SK-N-SH treated with all-trans-retinoic acid at 6 μM for 48 hours (cell line): ENCODE measurements around the gene TMCC3.
A peak's percentile ranks its signal among the peaks of the same experiment; 100 is the strongest.

Experiments
- ATAC-seq: fragments of 200-7000 bp; cut with Tn5 transposase; 3 replicates; pipeline ENCODE4 v1.9.1; 2020; ENCODE audit warnings: mild to moderate bottlenecking, moderate library complexity
- ARNTL ChIP-seq: fragments of 450-650 bp; formaldehyde crosslinking; IDR thresholded peaks from 2 replicates; pipeline ENCODE4 v1.5.0; 2020; ENCODE audit warnings: low read depth, mild to moderate bottlenecking, moderate library complexity, borderline replicate concordance
- ISL1 ChIP-seq: fragments of 250-450 bp; sonication (Bioruptor Pico); IDR thresholded peaks from 2 replicates; pipeline ENCODE4 v2.1.2; 2022; ENCODE audit warnings: mild to moderate bottlenecking, moderate library complexity
- PPARA ChIP-seq: fragments of 250-450 bp; sonication (Bioruptor Pico); IDR thresholded peaks from 2 replicates; pipeline ENCODE4 v1.5.0; 2020; ENCODE audit warnings: mild to moderate bottlenecking, borderline replicate concordance
- SNAI2 ChIP-seq: fragments of 250-450 bp; sonication (Bioruptor Pico); IDR thresholded peaks from 2 replicates; pipeline ENCODE4 v1.5.0; 2020; ENCODE audit warnings: mild to moderate bottlenecking, moderate library complexity
- TCF4 ChIP-seq: fragments of 250-450 bp; sonication (Bioruptor Pico); IDR thresholded peaks from 2 replicates; pipeline ENCODE4 v1.8.0; 2021; ENCODE audit warnings: mild to moderate bottlenecking, moderate library complexity, borderline replicate concordance
- ZC3H10 ChIP-seq: fragments of 250-450 bp; sonication (Bioruptor Pico); IDR thresholded peaks from 2 replicates; pipeline ENCODE4 v1.5.1; 2021; ENCODE audit warnings: mild to moderate bottlenecking, moderate library complexity
- ZFP3 ChIP-seq: fragments of 250-450 bp; sonication (Bioruptor Pico); IDR thresholded peaks from 2 replicates; pipeline ENCODE4 v1.5.0; 2020; ENCODE audit warnings: mild to moderate bottlenecking, moderate library complexity
- ZNF565 ChIP-seq: fragments of 450-650 bp; formaldehyde crosslinking; conservative IDR thresholded peaks from 2 replicates; pipeline ENCODE4 v1.5.0; 2020; ENCODE audit warnings: low read depth, mild to moderate bottlenecking, moderate library complexity
- ZNF70 ChIP-seq: fragments of 450-650 bp; formaldehyde crosslinking; IDR thresholded peaks from 2 replicates; pipeline ENCODE4 v1.5.0; 2020; ENCODE audit warnings: mild to moderate bottlenecking, moderate library complexity
- ZNF8 ChIP-seq: fragments of 450-650 bp; formaldehyde crosslinking; IDR thresholded peaks from 2 replicates; pipeline ENCODE4 v1.5.0; 2020; ENCODE audit warnings: mild to moderate bottlenecking, moderate library complexity
- TF ChIP-seq, protein P1 (sequence below): fragments of 250-450 bp; sonication (Bioruptor Pico); IDR thresholded peaks from 2 replicates; pipeline ENCODE4 v1.5.0; 2020; ENCODE audit warnings: mild to moderate bottlenecking, moderate library complexity
- TF ChIP-seq, protein P2 (sequence below): fragments of 250-450 bp; sonication (Bioruptor Pico); IDR thresholded peaks from 2 replicates; pipeline ENCODE4 v1.8.0; 2021; ENCODE audit warnings: low read depth, mild to moderate bottlenecking, moderate library complexity, borderline replicate concordance
- TF ChIP-seq, protein P3 (sequence below): fragments of 250-450 bp; sonication (Bioruptor Pico); IDR thresholded peaks from 2 replicates; pipeline ENCODE4 v1.5.1; 2021; ENCODE audit warnings: mild to moderate bottlenecking, moderate library complexity
- TF ChIP-seq, protein P4 (sequence below): fragments of 250-450 bp; sonication (Bioruptor Pico); IDR thresholded peaks from 2 replicates; pipeline ENCODE4 v1.8.0; 2020; ENCODE audit warnings: mild to moderate bottlenecking, moderate library complexity, borderline replicate concordance

The TMCC3 gene

DNA sequence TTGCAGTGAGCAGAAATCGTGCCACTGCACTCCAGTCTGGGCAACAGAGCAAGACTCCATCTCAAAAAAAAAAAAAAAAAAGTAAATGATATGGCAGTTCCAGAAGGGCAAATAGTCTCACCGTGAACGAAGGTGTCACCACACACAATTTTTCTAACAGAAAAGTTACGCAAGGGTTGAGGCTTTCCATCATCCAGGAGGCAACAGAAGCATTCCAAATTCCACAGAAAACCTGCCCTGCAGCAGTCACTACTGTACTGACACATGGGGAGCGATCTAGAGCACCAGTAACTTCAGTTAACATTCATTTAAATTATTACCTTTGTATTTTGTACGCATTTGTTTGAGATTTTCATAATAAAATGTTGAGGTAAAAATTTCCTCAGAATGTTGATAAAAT lies 24.8 kb downstream of the TMCC3 start:
- ATAC-seq: no peak
- no peak for TF ChIP-seq ZC3H10

DNA sequence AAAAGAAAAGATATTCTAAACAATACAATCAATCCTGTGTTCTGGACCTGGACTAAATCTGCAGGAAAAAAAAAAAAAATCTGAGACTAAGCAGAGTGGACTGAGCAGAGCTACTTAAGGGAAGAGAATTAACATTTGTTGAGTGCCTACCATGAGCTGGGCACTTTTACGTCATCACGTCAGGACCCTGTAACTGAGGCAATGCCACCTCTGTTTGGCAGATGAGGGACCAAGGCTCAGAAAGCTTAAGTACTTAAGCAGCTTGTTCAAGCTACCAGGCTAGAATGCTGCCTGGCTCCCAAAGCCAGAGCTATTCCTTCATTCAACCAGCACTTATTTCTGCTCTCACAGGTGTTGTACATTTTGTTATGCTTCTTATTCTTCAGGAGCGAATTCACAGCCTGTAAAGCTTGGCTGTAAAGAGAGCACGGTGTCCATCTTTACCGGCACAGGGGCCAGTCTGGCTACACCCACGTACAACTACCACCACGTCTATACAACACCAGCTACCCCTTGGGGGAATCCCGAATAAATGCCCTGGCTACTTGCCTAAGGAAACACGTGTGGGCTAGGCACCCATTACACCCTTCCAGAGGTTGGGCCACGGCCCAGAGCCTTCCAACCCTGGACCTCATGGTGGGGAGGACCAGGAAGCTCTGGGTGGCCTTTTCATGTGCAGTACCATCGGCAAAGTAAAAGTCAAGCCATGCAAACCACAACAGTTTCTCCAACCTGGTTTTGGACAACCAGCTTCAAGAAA lies 27.0 kb downstream of the TMCC3 start:
- ATAC-seq: no peak
- TF ChIP-seq, protein P1, sequence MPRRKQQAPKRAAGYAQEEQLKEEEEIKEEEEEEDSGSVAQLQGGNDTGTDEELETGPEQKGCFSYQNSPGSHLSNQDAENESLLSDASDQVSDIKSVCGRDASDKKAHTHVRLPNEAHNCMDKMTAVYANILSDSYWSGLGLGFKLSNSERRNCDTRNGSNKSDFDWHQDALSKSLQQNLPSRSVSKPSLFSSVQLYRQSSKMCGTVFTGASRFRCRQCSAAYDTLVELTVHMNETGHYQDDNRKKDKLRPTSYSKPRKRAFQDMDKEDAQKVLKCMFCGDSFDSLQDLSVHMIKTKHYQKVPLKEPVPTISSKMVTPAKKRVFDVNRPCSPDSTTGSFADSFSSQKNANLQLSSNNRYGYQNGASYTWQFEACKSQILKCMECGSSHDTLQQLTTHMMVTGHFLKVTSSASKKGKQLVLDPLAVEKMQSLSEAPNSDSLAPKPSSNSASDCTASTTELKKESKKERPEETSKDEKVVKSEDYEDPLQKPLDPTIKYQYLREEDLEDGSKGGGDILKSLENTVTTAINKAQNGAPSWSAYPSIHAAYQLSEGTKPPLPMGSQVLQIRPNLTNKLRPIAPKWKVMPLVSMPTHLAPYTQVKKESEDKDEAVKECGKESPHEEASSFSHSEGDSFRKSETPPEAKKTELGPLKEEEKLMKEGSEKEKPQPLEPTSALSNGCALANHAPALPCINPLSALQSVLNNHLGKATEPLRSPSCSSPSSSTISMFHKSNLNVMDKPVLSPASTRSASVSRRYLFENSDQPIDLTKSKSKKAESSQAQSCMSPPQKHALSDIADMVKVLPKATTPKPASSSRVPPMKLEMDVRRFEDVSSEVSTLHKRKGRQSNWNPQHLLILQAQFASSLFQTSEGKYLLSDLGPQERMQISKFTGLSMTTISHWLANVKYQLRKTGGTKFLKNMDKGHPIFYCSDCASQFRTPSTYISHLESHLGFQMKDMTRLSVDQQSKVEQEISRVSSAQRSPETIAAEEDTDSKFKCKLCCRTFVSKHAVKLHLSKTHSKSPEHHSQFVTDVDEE (CRISPR knock-in tag): no peak

DNA sequence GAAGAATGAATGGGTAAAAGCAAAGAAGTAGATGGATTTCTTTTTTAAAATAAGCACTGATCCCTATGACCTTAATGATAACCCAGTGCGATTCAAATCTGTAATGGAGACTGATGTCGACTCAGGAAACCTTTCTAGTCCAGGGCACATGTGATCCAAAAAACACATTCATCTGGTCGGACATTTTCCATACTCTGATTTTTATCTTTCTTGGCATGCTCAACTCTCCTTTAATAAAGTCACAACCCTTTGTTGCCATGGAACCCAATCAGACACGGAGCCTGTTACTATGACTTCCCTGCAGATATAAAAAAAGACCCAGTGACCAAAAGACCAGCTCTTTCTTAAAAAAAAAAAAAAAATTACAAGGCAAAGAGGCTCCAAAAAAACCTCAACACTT lies 27.9 kb downstream of the TMCC3 start:
- peak; percentile 73 for ATAC-seq
- TF ChIP-seq TCF4 (CRISPR knock-in tag) (peak; percentile 51; the same call in 1 of the 2 replicates), ISL1 (CRISPR knock-in tag) (peak; percentile 71), ZFP3 (CRISPR knock-in tag) (no peak)

DNA sequence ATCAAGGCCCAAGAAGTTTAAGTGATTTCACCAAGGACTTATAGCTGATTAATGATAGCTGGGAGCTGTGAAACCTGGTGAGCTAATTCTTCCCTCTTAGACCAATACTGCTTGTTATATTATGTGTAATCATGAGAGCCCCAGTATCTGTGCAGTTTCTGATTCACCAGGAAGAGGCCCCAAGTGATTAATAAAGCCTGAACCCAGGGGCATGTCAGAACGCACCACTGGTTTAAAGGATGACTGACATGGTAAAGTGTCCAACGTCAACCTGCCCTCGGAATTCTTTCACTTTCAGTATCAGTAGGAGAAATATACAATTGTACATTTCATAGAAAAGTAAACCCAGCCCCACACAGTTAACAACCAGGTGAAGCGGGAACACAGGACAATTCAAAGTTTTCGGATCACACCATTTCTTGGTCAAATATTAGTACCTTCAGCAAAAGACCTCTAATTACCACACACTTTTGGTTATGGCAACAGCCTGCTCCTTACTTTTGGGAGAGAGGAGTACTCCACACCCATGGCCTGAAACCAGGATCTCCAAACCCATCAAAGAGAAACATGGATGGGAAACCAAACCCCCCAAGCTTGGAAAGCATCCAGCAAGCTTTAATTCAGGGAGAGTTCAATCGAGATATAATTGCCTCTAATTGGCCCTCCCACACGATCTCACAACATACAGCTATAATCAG lies 28.5 kb downstream of the TMCC3 start:
- ATAC-seq: peak; percentile 44
- no peak for TF ChIP-seq ARNTL (CRISPR knock-in tag)
- TF ChIP-seq ZNF70 (CRISPR knock-in tag): no peak
- TF ChIP-seq ZNF565 (CRISPR knock-in tag): no peak
- no peak for TF ChIP-seq ZFP3 (CRISPR knock-in tag)
- no peak for TF ChIP-seq ZC3H10
- TF ChIP-seq, protein P2, sequence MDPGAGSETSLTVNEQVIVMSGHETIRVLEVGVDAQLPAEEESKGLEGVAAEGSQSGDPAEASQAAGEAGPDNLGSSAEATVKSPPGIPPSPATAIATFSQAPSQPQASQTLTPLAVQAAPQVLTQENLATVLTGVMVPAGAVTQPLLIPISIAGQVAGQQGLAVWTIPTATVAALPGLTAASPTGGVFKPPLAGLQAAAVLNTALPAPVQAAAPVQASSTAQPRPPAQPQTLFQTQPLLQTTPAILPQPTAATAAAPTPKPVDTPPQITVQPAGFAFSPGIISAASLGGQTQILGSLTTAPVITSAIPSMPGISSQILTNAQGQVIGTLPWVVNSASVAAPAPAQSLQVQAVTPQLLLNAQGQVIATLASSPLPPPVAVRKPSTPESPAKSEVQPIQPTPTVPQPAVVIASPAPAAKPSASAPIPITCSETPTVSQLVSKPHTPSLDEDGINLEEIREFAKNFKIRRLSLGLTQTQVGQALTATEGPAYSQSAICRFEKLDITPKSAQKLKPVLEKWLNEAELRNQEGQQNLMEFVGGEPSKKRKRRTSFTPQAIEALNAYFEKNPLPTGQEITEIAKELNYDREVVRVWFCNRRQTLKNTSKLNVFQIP (CRISPR knock-in tag): no peak
- TF ChIP-seq, protein P1 (CRISPR knock-in tag): no peak
- TF ChIP-seq, all 23 proteins: peak for 0

DNA sequence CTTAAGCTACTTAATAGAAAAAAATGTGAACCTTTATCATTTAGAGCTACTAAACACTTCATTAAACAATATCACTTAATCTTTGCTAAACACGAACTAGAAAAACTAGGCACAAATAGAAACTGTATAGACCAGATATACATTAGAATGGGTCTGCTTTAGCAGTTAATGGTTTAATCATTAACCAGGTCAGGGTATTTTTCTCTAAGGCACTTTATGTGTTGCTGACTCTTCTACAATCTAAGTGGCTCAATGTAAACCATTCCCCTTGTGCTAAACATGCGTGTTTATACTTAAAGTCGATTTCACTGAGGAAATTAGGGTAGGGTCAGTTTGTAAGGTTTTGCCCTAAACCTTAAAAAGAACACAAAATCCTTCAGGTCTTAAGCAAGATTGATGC lies 29.7 kb downstream of the TMCC3 start:
- no peak for ATAC-seq
- no peak for TF ChIP-seq SNAI2 (CRISPR knock-in tag)
- TF ChIP-seq ARNTL (CRISPR knock-in tag): no peak
- TF ChIP-seq, all 23 proteins: peak for 0

DNA sequence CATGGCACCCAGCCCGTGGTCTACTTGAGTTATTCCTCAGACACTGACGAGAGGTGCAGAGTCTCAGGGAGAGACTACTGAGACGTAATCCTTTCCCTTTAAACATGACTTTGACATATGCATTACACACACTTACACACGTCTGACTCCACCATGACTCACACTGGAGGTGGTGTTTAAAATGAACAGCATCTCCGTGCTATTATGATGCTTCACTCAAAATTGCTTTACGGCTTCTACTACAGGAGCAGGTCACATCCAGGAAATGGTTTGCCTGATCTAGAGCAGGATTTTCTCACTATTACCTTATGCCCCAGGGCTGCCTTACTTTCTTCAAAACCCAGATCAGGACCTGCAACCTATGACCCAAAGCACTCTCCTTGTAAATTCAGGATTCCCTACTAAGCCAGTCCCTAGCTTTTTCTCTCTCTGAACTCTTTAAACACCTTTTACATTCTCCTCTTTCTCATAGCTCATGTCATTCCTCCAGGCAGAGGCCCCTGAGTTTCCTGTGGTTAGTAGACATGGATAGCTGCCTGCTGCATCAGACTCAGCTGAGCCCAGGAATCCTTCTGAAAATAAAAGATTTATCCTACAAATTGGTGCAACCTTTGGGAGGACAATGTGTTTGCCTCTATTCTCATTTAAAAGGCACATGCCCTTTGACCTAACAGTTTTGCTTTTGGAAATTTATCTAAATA lies 31.2 kb downstream of the TMCC3 start:
- ATAC-seq: peak; percentile 41
- TF ChIP-seq ZNF8 (CRISPR knock-in tag) (no peak), SNAI2 (CRISPR knock-in tag) (no peak), ZNF70 (CRISPR knock-in tag) (no peak), ZC3H10 (no peak), PPARA (CRISPR knock-in tag) (no peak), ZNF565 (CRISPR knock-in tag) (no peak)
- TF ChIP-seq, protein P3, sequence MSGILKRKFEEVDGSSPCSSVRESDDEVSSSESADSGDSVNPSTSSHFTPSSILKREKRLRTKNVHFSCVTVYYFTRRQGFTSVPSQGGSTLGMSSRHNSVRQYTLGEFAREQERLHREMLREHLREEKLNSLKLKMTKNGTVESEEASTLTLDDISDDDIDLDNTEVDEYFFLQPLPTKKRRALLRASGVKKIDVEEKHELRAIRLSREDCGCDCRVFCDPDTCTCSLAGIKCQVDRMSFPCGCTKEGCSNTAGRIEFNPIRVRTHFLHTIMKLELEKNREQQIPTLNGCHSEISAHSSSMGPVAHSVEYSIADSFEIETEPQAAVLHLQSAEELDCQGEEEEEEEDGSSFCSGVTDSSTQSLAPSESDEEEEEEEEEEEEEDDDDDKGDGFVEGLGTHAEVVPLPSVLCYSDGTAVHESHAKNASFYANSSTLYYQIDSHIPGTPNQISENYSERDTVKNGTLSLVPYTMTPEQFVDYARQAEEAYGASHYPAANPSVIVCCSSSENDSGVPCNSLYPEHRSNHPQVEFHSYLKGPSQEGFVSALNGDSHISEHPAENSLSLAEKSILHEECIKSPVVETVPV (CRISPR knock-in tag): no peak
- TF ChIP-seq, protein P1 (CRISPR knock-in tag): no peak
- TF ChIP-seq, protein P4, sequence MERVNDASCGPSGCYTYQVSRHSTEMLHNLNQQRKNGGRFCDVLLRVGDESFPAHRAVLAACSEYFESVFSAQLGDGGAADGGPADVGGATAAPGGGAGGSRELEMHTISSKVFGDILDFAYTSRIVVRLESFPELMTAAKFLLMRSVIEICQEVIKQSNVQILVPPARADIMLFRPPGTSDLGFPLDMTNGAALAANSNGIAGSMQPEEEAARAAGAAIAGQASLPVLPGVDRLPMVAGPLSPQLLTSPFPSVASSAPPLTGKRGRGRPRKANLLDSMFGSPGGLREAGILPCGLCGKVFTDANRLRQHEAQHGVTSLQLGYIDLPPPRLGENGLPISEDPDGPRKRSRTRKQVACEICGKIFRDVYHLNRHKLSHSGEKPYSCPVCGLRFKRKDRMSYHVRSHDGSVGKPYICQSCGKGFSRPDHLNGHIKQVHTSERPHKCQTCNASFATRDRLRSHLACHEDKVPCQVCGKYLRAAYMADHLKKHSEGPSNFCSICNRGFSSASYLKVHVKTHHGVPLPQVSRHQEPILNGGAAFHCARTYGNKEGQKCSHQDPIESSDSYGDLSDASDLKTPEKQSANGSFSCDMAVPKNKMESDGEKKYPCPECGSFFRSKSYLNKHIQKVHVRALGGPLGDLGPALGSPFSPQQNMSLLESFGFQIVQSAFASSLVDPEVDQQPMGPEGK: no peak
